HUES48 (cell line): ENCODE data around the gene ZNF648.
"Not testable (repeated sequence)": the region's sequence is repeated elsewhere in the genome, so short reads cannot be mapped to it uniquely, and the experiment has no call there.

Experiments
- H3K27ac ChIP-seq: one replicate; pipeline ENCODE4 v1.7.0; 2013; ENCODE audit warnings: low read depth, low read length, inconsistent platforms
- H3K27me3 ChIP-seq: 2 replicates; pipeline ENCODE4 v1.6.1; 2013; ENCODE audit warnings: mild to moderate bottlenecking, low read length; ENCODE audit not compliant: control insufficient read depth, insufficient read depth
- H3K36me3 ChIP-seq: 2 replicates; pipeline ENCODE4 v1.6.1; 2013; ENCODE audit warnings: low read length; ENCODE audit not compliant: control insufficient read depth, insufficient read depth
- H3K4me1 ChIP-seq: 2 replicates; pipeline ENCODE4 v1.6.1; 2013; ENCODE audit warnings: mild to moderate bottlenecking, low read length; ENCODE audit not compliant: control insufficient read depth, insufficient read depth
- H3K4me3 ChIP-seq: 2 replicates; pipeline ENCODE4 v1.5.1; 2013; ENCODE audit warnings: mild to moderate bottlenecking, low read depth, low read length
- H3K9ac ChIP-seq: 2 replicates; pipeline ENCODE4 v1.6.1; 2013; ENCODE audit warnings: mild to moderate bottlenecking, low read depth, low read length, moderate library complexity
- H3K9me3 ChIP-seq: 2 replicates; pipeline ENCODE4 v1.6.1; 2013; ENCODE audit warnings: low read length; ENCODE audit not compliant: control insufficient read depth, insufficient read depth

Gene ZNF648, protein sequence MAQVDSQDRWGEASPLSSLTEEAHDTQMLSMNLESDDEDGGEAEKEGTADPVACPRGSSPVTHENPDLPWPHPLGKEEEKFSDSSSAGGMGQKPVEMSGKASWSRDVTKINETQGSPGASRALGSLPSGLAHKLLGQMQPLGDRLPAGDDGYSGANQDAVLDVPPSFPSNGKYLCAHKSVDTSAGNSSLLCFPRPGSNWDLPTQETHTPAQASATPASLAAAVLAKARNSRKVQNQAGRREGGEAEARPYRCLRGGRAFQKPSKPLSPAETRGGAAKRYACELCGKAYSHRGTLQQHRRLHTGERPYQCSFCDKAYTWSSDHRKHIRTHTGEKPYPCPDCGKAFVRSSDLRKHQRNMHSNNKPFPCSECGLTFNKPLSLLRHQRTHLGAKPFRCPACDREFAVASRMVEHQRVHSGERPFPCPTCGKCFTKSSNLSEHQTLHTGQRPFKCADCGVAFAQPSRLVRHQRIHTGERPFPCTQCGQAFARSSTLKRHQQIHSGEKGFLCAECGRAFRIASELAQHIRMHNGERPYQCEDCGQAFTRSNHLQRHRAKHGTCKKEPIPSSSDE

DNA sequence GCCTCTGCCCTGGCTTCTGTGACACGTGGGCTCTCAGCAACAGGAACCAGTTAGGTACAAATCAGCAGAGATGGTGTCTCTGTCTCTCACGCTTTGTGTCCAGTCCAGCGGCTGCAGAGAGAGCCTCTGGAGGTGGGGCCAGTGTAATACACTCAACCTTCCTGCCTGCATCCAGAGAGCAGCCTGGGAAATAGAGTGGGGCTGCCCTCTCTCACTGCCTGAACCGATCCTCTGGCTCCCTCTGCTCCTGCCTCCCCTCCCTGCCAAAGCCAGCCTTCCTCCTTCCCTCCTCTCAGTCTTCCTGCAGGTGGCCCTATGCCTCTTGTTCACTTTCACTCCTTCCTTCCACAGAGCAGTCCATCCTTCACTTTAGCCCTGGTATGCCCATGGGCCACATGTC, at the start of gene ZNF648:
TSS of gene ZNF648 (minus strand) at position 119 of the 400 bp plus-strand sequence. CDS start 3,702 bp downstream, outside the sequence.
- Histone ChIP-seq H3K27ac (no peak within 1 kb of the TSS), H3K4me3 (no peak within 1 kb of the TSS), H3K27me3 (no peaks in the 10 kb centered on the region), H3K4me1 (no peaks in the 10 kb centered on the region), H3K36me3 (no peaks in the 10 kb centered on the region), H3K9me3 (no peaks in the 10 kb centered on the region), H3K9ac (no peak within 1 kb of the TSS)

- no peak overlapping the region for H3K27ac ChIP-seq
- H3K27me3 ChIP-seq, result no peaks in the 10 kb centered on the region
- peaks cover 6% of the 10 kb centered on the region for H3K4me1 ChIP-seq
- no peaks in the 10 kb centered on the region for H3K36me3 ChIP-seq
- H3K9ac ChIP-seq, result no peak overlapping the region
- no peaks in the 10 kb centered on the region for H3K9me3 ChIP-seq
- H3K4me3 ChIP-seq, result no peak overlapping the region
These were observed 49.1 kb upstream of the ZNF648 start for GRCh38 chr1:182110635-182111034.

- no peaks in the 10 kb centered on the region for H3K27me3 ChIP-seq
- peaks cover 5% of the 10 kb centered on the region for H3K4me1 ChIP-seq
- H3K36me3 ChIP-seq, result no peaks in the 10 kb centered on the region
- no peaks in the 10 kb centered on the region for H3K9me3 ChIP-seq
- H3K4me3 ChIP-seq, result no peak overlapping the region
- H3K9ac ChIP-seq, result no peak overlapping the region
- H3K27ac ChIP-seq, result no peak overlapping the region
These were observed 48.3 kb upstream of the ZNF648 start for GRCh38 chr1:182109771-182110170.

- no peaks in the 10 kb centered on the region for H3K36me3 ChIP-seq
These were observed 45.7 kb upstream of the ZNF648 start for GRCh38 chr1:182107209-182107608.

DNA sequence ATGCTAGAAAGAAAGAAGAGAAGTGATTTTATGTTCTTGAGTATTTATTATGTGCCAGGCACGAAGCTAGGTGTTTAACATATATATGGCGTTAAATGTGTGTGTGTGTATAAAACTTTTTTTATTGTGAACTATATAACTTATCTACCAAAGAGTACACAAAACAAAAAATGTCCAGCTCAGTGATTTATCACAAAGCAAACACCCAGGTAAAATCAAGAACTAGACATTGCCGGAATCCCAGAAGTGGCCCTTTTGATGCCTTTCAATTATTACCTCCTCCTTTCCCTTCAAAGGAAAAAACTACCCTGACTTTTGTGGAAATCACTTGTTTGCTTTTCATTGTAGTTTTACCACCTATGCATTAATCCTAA, 40.5 kb upstream of the ZNF648 start:
- Histone ChIP-seq H3K4me3 (peak overlapping the region; percentile 41), H3K27me3 (no peaks in the 10 kb centered on the region), H3K27ac (peak overlapping the region; percentile 97), H3K9ac (peak overlapping the region; percentile 62), H3K36me3 (no peaks in the 10 kb centered on the region), H3K9me3 (peaks cover 5% of the 10 kb centered on the region), H3K4me1 (peaks cover 22% of the 10 kb centered on the region)

More at GRCh38 chr1:182107209-182107608, 45.7 kb upstream of the ZNF648 start:
- Histone ChIP-seq H3K9ac (no peak overlapping the region), H3K4me3 (no peak overlapping the region), H3K27ac (no peak overlapping the region), H3K9me3 (no peaks in the 10 kb centered on the region), H3K27me3 (no peaks in the 10 kb centered on the region), H3K4me1 (peaks cover 3% of the 10 kb centered on the region)

- Histone ChIP-seq H3K4me1 (peaks cover 22% of the 10 kb centered on the region), H3K9ac (peak overlapping the region; percentile 62), H3K27ac (peak overlapping the region; percentile 97), H3K27me3 (no peaks in the 10 kb centered on the region), H3K9me3 (peaks cover 5% of the 10 kb centered on the region), H3K36me3 (no peaks in the 10 kb centered on the region), H3K4me3 (peak overlapping the region; percentile 41)
These were observed 40.0 kb upstream of the ZNF648 start for GRCh38 chr1:182101415-182102042.

GRCh38 chr1:182098301-182098700, 36.8 kb upstream of the ZNF648 start:
- peaks cover 22% of the 10 kb centered on the region for H3K4me1 ChIP-seq
- H3K4me3 ChIP-seq, result no peak overlapping the region
- H3K9ac ChIP-seq, result no peak overlapping the region
- H3K27me3 ChIP-seq, result no peaks in the 10 kb centered on the region
- H3K36me3 ChIP-seq, result no peaks in the 10 kb centered on the region
- H3K9me3 ChIP-seq, result peaks cover 5% of the 10 kb centered on the region
- no peak overlapping the region for H3K27ac ChIP-seq

- Histone ChIP-seq H3K9ac (no peak overlapping the region), H3K27me3 (no peaks in the 10 kb centered on the region), H3K27ac (no peak overlapping the region), H3K9me3 (peaks cover 5% of the 10 kb centered on the region), H3K4me3 (no peak overlapping the region), H3K36me3 (no peaks in the 10 kb centered on the region), H3K4me1 (peaks cover 8% of the 10 kb centered on the region)
These were observed 34.4 kb upstream of the ZNF648 start for GRCh38 chr1:182095946-182096345.

DNA sequence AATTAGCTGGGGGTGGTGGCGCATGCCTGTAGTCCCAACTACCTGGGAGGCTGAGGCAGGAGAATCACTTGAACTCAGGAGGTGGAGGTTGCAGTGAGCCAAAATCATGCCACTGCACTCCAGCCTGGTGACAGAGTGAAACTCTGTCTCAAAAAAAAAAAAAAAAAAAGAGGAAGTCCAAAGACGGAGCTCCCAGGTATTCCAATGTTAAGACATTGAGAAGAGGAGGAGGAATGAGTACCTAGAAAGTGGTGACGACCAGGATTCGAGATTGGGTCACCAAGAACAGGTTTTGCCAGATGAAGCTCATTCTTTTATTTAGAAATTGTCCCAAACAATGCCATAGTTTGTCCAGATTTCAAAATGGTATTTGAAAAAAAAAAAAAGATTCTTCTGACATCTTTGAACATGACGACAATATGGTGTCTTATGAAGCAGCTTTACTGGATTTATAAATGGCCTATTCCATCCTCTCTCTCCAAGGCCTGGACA, 33.0 kb upstream of the ZNF648 start:
- H3K9ac ChIP-seq, H3K4me3 ChIP-seq, H3K36me3 ChIP-seq, H3K4me1 ChIP-seq, H3K9me3 ChIP-seq, H3K27me3 ChIP-seq, H3K27ac ChIP-seq: not testable (repeated sequence)

- Histone ChIP-seq H3K4me3 (no peak overlapping the region), H3K9ac (no peak overlapping the region), H3K4me1 (no peaks in the 10 kb centered on the region; the same call in 1 of the 2 replicates), H3K27me3 (no peaks in the 10 kb centered on the region), H3K36me3 (no peaks in the 10 kb centered on the region), H3K27ac (no peak overlapping the region), H3K9me3 (no peaks in the 10 kb centered on the region)
These were observed 32.3 kb upstream of the ZNF648 start for GRCh38 chr1:182093781-182094180.

DNA sequence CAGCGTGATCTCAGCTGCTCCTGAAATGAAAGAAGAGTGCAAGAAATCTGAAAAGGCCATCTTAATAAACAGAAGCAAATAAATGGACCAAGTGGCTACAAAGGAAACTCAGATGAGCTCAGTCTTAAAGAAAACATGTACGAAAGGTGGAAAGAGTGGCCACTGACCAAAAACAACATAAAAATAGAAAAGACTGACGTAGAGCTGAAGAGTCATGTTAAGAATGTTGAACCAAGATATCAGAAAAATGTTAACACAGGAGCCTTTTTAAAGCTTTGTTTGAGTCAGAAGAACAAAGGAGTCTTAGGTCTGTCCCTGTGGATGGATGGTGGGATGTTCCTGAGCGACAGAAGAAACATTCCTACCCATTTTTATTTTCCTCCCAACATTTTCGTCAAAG, 30.8 kb upstream of the ZNF648 start:
- H3K9ac ChIP-seq, result no peak overlapping the region
- H3K27ac ChIP-seq, result no peak overlapping the region
- H3K4me1 ChIP-seq, result no peaks in the 10 kb centered on the region; the same call in 1 of the 2 replicates
- no peak overlapping the region for H3K4me3 ChIP-seq
- no peaks in the 10 kb centered on the region for H3K27me3 ChIP-seq
- H3K9me3 ChIP-seq, result no peaks in the 10 kb centered on the region
- no peaks in the 10 kb centered on the region for H3K36me3 ChIP-seq
